Suprapubic skin (tissue), 3 donors: ENCODE data around the gene VCAN.

Source experiments
- CTCF ChIP-seq, 2 donors: fragments of 200-600 bp in 1 of 2; fragments of 450-650 bp in 1 of 2; sonication (generic) in 1 of 2; IDR thresholded peaks; one replicate each; pipeline ENCODE4 v1.5.1; 2016 to 2019; ENCODE audit warnings: antibody characterized with exemption in 2 of 2, mild to moderate bottlenecking in 1 of 2, moderate library complexity in 1 of 2
- POLR2A ChIP-seq, 2 donors: fragments of 450-650 bp; IDR thresholded peaks; one replicate each; pipeline ENCODE4 v1.6.1; 2017; ENCODE audit warnings: antibody characterized with exemption in 2 of 2, mild to moderate bottlenecking in 2 of 2, moderate library complexity in 2 of 2

- no peak for TF ChIP-seq CTCF (IDR thresholded peaks at IDR 0.05)
- no peak for TF ChIP-seq POLR2A (IDR thresholded peaks at IDR 0.05)
Observed at GRCh38 chr5:83446253-83446947, 25.1 kb upstream of the VCAN start.
